Measurements from ENCODE around the gene C2orf78. TPM values are rescaled to one million over a fixed set of nuclear protein-coding genes. Genes with fewer than 3 reads are reported as not detected.
A peak's percentile ranks its signal among the peaks of the same experiment; 100 is the strongest.
"Not testable (repeated sequence)": the region's sequence is repeated elsewhere in the genome, so short reads cannot be mapped to it uniquely, and the experiment has no call there.

The C2orf78 gene
- total RNA-seq (2021) (not detected in 2 replicates), Bru-seq, nascent RNA (not detected), BruChase-seq, experiment 1, labeled RNA remaining after a 2-hour chase (not detected), BruChase-seq, experiment 2, labeled RNA remaining after a 6-hour chase (percentile 1 among the genes with signal in this experiment)
- long read RNA-seq = 0 reads

DNA sequence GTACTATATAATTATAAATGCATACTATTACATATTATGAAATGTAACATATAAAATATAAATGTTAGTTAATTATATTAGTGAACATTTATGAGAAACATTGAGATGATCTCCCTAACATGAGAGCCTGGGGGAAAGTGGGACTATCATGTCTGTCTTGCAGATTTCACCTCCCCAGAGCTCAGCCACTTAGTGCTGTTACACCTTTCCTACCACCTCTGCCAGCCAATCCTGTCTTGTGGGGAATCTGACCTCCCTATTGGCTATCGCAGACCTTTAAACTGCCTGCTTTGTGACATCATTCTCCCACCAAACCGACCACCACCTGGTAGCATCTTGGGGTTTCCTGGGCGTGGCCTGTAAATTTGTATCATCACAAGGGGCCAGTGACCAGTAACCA is at the start of gene C2orf78:
Gene C2orf78, plus strand, starts transcription at position 301 of the 400 bp plus-strand sequence. CDS start 127 bp downstream, outside the sequence.
- BruUV-seq (replicated peaks); H3K36me3 ChIP-seq (ENCODE audit: insufficient read depth, low read length, poor library complexity, severe bottlenecking); DNase-seq (ENCODE audit: low spot score); CTCF ChIA-PET; H3K4me3 ChIP-seq (ENCODE audit: low read depth, low read length, poor library complexity, severe bottlenecking); H3K27ac ChIP-seq (ENCODE audit: low read depth, low read length, poor library complexity, severe bottlenecking); H3K9me3 ChIP-seq (ENCODE audit: low read depth, low read length, poor library complexity, severe bottlenecking); POLR2A ChIA-PET (ENCODE audit: low non-redundant PET); H3K4me1 ChIP-seq (ENCODE audit: insufficient read depth, low read length, poor library complexity, severe bottlenecking); H3K27me3 ChIP-seq (replicated peaks; ENCODE audit: insufficient read depth, low read depth, low read length, poor library complexity); intact Hi-C loops (cut with micrococcal nuclease; ENCODE audit: unreplicated experiment): not testable (repeated sequence)

GRCh38 chr2:73736378-73736777 is 47.6 kb upstream of the C2orf78 start:
- H3K4me1 ChIP-seq (ENCODE audit: insufficient read depth, low read length, poor library complexity, severe bottlenecking) = peaks cover 11% of the 10 kb centered on the region
- POLR2A ChIA-PET (ENCODE audit: low non-redundant PET) = no interaction called here
- intact Hi-C loops (cut with micrococcal nuclease; ENCODE audit: unreplicated experiment) = no loop called here
- no peak for TF ChIP-seq EZH2 (IDR thresholded peaks at IDR 0.05; ENCODE audit: borderline replicate concordance, low read depth, low read length, poor library complexity, severe bottlenecking)
- TF ChIP-seq, protein P1, sequence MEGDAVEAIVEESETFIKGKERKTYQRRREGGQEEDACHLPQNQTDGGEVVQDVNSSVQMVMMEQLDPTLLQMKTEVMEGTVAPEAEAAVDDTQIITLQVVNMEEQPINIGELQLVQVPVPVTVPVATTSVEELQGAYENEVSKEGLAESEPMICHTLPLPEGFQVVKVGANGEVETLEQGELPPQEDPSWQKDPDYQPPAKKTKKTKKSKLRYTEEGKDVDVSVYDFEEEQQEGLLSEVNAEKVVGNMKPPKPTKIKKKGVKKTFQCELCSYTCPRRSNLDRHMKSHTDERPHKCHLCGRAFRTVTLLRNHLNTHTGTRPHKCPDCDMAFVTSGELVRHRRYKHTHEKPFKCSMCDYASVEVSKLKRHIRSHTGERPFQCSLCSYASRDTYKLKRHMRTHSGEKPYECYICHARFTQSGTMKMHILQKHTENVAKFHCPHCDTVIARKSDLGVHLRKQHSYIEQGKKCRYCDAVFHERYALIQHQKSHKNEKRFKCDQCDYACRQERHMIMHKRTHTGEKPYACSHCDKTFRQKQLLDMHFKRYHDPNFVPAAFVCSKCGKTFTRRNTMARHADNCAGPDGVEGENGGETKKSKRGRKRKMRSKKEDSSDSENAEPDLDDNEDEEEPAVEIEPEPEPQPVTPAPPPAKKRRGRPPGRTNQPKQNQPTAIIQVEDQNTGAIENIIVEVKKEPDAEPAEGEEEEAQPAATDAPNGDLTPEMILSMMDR (conservative IDR thresholded peaks at IDR 0.05; ENCODE audit: low read depth, low read length) = no peak
- H3K9me3 ChIP-seq (ENCODE audit: low read depth, low read length, poor library complexity, severe bottlenecking) = no peaks in the 10 kb centered on the region
- BruUV-seq (replicated peaks) = TSS peak; percentile 75
- peak overlapping the region; percentile 78 for H3K27ac ChIP-seq (ENCODE audit: low read depth, low read length, poor library complexity, severe bottlenecking)
- no peak for DNase-seq (ENCODE audit: low spot score)
- peak overlapping the region; percentile 91 for H3K4me3 ChIP-seq (ENCODE audit: low read depth, low read length, poor library complexity, severe bottlenecking)
- H3K36me3 ChIP-seq (ENCODE audit: insufficient read depth, low read length, poor library complexity, severe bottlenecking) = peaks cover 28% of the 10 kb centered on the region
- CTCF ChIA-PET = no interaction called here
- H3K27me3 ChIP-seq (replicated peaks; ENCODE audit: insufficient read depth, low read depth, low read length, poor library complexity) = no peaks in the 10 kb centered on the region

DNA sequence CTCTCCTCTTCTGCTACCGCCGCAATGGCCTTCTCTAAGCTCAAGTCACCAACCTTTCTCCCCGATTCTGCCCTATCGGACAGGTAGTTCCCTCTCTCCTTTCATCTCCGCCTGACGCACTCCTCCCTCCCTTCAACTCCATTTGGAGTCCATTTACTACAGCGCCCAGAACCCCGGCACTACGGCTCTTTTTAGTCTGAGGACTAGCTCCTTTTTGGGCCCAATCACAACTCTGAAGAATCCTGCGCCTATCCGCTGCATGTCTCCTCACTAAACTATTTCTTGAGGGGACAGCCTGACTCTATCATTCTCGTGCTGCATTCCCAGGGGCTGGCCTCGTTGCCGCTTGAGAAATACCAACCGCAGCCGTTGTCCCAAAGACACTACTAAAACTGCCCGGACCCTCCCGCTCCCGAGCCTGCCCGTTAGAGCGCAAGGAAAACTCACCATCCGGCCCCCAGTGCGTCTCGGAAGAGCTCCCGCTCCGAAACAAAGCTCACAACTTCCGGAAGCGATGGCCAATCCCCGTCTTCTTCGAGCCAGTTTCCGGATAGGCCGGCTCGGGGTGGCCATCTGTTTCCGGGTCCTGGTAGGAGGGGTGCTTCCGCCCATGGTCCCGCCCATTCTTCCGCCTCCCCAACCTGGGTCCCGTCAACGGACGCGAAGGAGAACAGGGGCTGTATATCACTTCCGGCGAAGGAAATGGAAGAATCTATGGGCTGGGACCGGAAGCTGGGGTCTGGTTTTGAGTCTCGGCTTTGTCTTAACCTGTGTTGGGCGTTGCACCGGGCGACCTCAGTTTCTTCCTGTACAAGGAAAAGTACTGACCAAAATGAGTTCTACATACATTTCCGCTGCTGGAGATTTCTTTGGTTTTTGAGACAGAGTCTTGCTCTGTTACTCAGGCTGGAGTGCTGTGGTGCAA is 46.9 kb upstream of the C2orf78 start, which contains the start of gene TPRKB:
Gene TPRKB, minus strand, starts transcription at position 491 of the 925 bp plus-strand sequence. CDS start 2,776 bp downstream, outside the sequence.
- Histone ChIP-seq H3K36me3 (ENCODE audit: insufficient read depth, low read length, poor library complexity, severe bottlenecking) (peaks cover 20% of the 10 kb centered on the region), H3K4me1 (ENCODE audit: insufficient read depth, low read length, poor library complexity, severe bottlenecking) (peaks cover 11% of the 10 kb centered on the region), H3K27me3 (replicated peaks; ENCODE audit: insufficient read depth, low read depth, low read length, poor library complexity) (no peaks in the 10 kb centered on the region), H3K4me3 (ENCODE audit: low read depth, low read length, poor library complexity, severe bottlenecking) (peak within 1 kb of the TSS; percentile 91), H3K9me3 (ENCODE audit: low read depth, low read length, poor library complexity, severe bottlenecking) (no peaks in the 10 kb centered on the region), H3K27ac (ENCODE audit: low read depth, low read length, poor library complexity, severe bottlenecking) (peak within 1 kb of the TSS; percentile 78)
- intact Hi-C loops (cut with micrococcal nuclease; ENCODE audit: unreplicated experiment) = no loop called here
- BruUV-seq (replicated peaks) = no TSS peak
- ChIA-PET POLR2A (ENCODE audit: low non-redundant PET) (interaction anchor here (0.5 to 0.7 kb wide), 4 partner anchors 91 to 391 kb away, joined by 5 to 15 read pairs (median 8); partner anchors contain the start of gene STAMBP), CTCF (no interaction called here)
- DNase-seq (ENCODE audit: low spot score) = peak; percentile 99
- TF ChIP-seq, protein P1 (conservative IDR thresholded peaks at IDR 0.05; ENCODE audit: low read depth, low read length) = no peak
- no peak for TF ChIP-seq EZH2 (IDR thresholded peaks at IDR 0.05; ENCODE audit: borderline replicate concordance, low read depth, low read length, poor library complexity, severe bottlenecking)

Data from A673 (cell line).